Keratinocyte (primary cell): ENCODE results near the gene TMEM266. TPM values are rescaled to one million over a fixed set of nuclear protein-coding genes. Genes with fewer than 3 reads are reported as not detected.

Experiments
- DNase-seq: peaks from one replicate; pipeline ENCODE4 v3.0.0-alpha.2; 2011; ENCODE audit warnings: low read depth, missing footprints, low spot score
- FAIRE-seq: peaks from 2 replicates; lab custom pipeline; 2011; peaks lifted over from hg19 to GRCh38; lab: Jason Lieb, UNC
- H2AFZ ChIP-seq: 2 replicates; pipeline ENCODE4 v1.6.0; 2012; ENCODE audit warnings: low read length, control low read depth, inconsistent platforms; ENCODE audit not compliant: control insufficient read depth
- H3K27ac ChIP-seq: 2 replicates; pipeline ENCODE4 v1.5.1; 2011; ENCODE audit warnings: low read length; ENCODE audit not compliant: control insufficient read depth, insufficient read depth
- H3K27me3 ChIP-seq: 3 replicates; pipeline ENCODE4 v1.6.0; 2011; ENCODE audit warnings: low read length; ENCODE audit not compliant: control insufficient read depth, insufficient read depth; ENCODE audit errors: extremely low read depth
- H3K36me3 ChIP-seq, 2 experiments: 2 replicates in 1 of 2; 3 replicates in 1 of 2; pipeline ENCODE4 v1.5.1; 2011; ENCODE audit warnings: low read length in 2 of 2, mild to moderate bottlenecking in 1 of 2; ENCODE audit not compliant: control insufficient read depth in 2 of 2, insufficient read depth in 2 of 2; ENCODE audit errors: extremely low read depth in 1 of 2
- H3K4me1 ChIP-seq: 3 replicates; pipeline ENCODE4 v1.5.1; 2011; ENCODE audit warnings: low read length; ENCODE audit not compliant: control insufficient read depth, insufficient read depth; ENCODE audit errors: extremely low read depth
- H3K4me2 ChIP-seq: 3 replicates; pipeline ENCODE4 v1.6.0; 2011; ENCODE audit warnings: low read depth, low read length; ENCODE audit not compliant: control insufficient read depth, insufficient read depth; ENCODE audit errors: extremely low read depth
- H3K4me3 ChIP-seq, 3 experiments: fragments of 200-600 bp in 1 of 3; sonication (generic) in 1 of 3; 2 replicates in 2 of 3; 3 replicates in 1 of 3; pipeline ENCODE4 v1.5.1; 2011 to 2016; ENCODE audit warnings: low read length in 3 of 3, mild to moderate bottlenecking in 3 of 3, control low read depth in 2 of 3, inconsistent platforms in 1 of 3, low read depth in 1 of 3, mixed read lengths in 1 of 3, mixed run types in 1 of 3, moderate library complexity in 1 of 3; ENCODE audit not compliant: control insufficient read depth in 2 of 3, insufficient read depth in 2 of 3; ENCODE audit errors: extremely low read depth in 1 of 3
- H3K79me2 ChIP-seq: 2 replicates; pipeline ENCODE4 v1.6.0; 2012; ENCODE audit warnings: low read length; ENCODE audit not compliant: control insufficient read depth, insufficient read depth
- H3K9ac ChIP-seq: 3 replicates; pipeline ENCODE4 v1.6.0; 2011; ENCODE audit warnings: low read length; ENCODE audit not compliant: control insufficient read depth, insufficient read depth; ENCODE audit errors: extremely low read depth
- H3K9me1 ChIP-seq: 3 replicates; pipeline ENCODE4 v1.6.0; 2011; ENCODE audit warnings: low read length; ENCODE audit not compliant: control insufficient read depth, insufficient read depth; ENCODE audit errors: extremely low read depth
- H3K9me3 ChIP-seq: 2 replicates; pipeline ENCODE4 v1.5.1; 2012; ENCODE audit warnings: low read depth, low read length; ENCODE audit not compliant: control insufficient read depth
- H4K20me1 ChIP-seq: 3 replicates; pipeline ENCODE4 v1.6.0; 2011; ENCODE audit warnings: low read length; ENCODE audit not compliant: control insufficient read depth, insufficient read depth; ENCODE audit errors: extremely low read depth
- EZH2 ChIP-seq: IDR thresholded peaks from one replicate; pipeline ENCODE4 v1.6.1; 2012; ENCODE audit warnings: inconsistent platforms, mild to moderate bottlenecking, low read length, moderate library complexity
- dilution Hi-C: fragments of 300-500 bp; cut with MboI; formaldehyde crosslinking; loops from one replicate; pipeline ENCODE4 v1.7.0; 2020; ENCODE audit warnings: low sequenced_read_pairs; ENCODE audit not compliant: extremely low pct_ligation_motif_present
- polyA plus RNA-seq, 5 experiments: library from polyadenylated mRNA; depleted of rRNA in 3 of 5; stranded (reverse) in 3 of 5; stranded (forward) in 1 of 5; unstranded in 1 of 5; fragments of >200 nt; gene quantifications; 1 replicate in 1 of 5; 2 replicates in 3 of 5; 3 replicates in 1 of 5; pipeline versions ENCODE4 v1.2.1 to v1.2.3, GENCODE V29; 2011 to 2012; ENCODE audit warnings: missing spikeins in 2 of 5, low read depth in 1 of 5, low replicate concordance in 1 of 5
- TF ChIP-seq, protein P1 (sequence below), 3 experiments: IDR thresholded peaks in 1 of 3; conservative IDR thresholded peaks in 1 of 3; optimal IDR thresholded peaks in 1 of 3; 2 replicates in 2 of 3; 3 replicates in 1 of 3; pipeline versions ENCODE3 to v1.5.1; 2011; ENCODE audit warnings: low read length in 3 of 3, mild to moderate bottlenecking in 3 of 3, moderate library complexity in 2 of 3, control low read depth in 1 of 3, inconsistent platforms in 1 of 3; ENCODE audit not compliant: insufficient read depth in 2 of 3; ENCODE audit errors: extremely low read depth in 1 of 3

Gene TMEM266
- polyA plus RNA-seq, 1 donor (not counting 4 experiments of a cell fraction or from before 2014, with no cell fraction given), result 0.03 TPM

DNA sequence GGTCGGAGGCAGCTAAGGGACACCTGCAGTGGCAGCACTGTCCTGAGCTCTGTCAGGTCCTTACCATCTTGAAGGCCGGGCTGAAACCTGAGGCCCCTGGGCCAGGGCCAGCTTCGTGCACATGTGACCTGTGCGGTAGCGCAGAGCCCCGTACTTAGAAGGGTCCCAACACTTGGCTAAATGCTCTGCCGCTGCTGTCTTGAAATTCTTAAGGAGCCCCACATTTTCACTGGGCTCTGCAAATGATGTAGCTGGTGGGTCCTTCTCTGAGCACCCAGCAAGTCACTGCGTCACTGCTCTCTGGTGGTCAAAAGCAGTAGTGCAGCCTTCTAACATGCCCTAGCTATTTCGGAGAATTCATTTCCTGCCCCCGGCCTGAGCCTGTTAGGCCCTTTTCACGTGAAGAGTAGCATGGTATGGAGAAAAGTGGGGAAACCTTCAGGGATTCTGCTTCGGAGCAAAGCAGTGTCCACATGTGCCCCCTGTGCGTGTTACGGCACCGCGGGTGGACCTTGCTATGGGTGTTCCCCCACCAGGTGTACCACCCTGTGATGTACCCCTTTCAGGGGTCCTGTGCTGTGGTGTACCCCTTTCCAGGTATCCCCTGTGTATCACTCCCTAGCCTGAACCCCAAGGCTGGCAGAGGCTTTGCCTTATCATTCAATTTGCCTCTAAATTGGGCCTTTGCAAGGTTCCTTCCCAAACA, 79.7 kb downstream of the TMEM266 start:
- Histone ChIP-seq H4K20me1 (no peaks in the 10 kb centered on the region), H3K4me3 (no peak overlapping the region), H3K9me3 (no peaks in the 10 kb centered on the region), H3K27me3 (no peaks in the 10 kb centered on the region), H3K4me1 (peaks cover 24% of the 10 kb centered on the region), H3K9me1 (no peaks in the 10 kb centered on the region), H3K79me2 (no peaks in the 10 kb centered on the region), H3K9ac (peak overlapping the region; percentile 46), H2AFZ (peak overlapping the region; percentile 71), H3K27ac (peak overlapping the region; percentile 11), H3K36me3 (no peaks in the 10 kb centered on the region), H3K4me2 (peak overlapping the region; percentile 50)
- no peak for TF ChIP-seq EZH2
- TF ChIP-seq, protein P1, sequence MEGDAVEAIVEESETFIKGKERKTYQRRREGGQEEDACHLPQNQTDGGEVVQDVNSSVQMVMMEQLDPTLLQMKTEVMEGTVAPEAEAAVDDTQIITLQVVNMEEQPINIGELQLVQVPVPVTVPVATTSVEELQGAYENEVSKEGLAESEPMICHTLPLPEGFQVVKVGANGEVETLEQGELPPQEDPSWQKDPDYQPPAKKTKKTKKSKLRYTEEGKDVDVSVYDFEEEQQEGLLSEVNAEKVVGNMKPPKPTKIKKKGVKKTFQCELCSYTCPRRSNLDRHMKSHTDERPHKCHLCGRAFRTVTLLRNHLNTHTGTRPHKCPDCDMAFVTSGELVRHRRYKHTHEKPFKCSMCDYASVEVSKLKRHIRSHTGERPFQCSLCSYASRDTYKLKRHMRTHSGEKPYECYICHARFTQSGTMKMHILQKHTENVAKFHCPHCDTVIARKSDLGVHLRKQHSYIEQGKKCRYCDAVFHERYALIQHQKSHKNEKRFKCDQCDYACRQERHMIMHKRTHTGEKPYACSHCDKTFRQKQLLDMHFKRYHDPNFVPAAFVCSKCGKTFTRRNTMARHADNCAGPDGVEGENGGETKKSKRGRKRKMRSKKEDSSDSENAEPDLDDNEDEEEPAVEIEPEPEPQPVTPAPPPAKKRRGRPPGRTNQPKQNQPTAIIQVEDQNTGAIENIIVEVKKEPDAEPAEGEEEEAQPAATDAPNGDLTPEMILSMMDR (optimal IDR thresholded peaks at IDR 0.05 in 1 of 3, IDR thresholded peaks at IDR 0.05 in 1 of 3, conservative IDR thresholded peaks at IDR 0.05 in 1 of 3; ENCODE audit: extremely low read depth in 1 of 3, insufficient read depth in 2 of 3, low read length in 3 of 3), result peak; percentile 91 to 98 (median 96)
- FAIRE-seq, result peak; percentile 85
- peak; percentile 55 for DNase-seq
- dilution Hi-C loops, result no loop called here

DNA sequence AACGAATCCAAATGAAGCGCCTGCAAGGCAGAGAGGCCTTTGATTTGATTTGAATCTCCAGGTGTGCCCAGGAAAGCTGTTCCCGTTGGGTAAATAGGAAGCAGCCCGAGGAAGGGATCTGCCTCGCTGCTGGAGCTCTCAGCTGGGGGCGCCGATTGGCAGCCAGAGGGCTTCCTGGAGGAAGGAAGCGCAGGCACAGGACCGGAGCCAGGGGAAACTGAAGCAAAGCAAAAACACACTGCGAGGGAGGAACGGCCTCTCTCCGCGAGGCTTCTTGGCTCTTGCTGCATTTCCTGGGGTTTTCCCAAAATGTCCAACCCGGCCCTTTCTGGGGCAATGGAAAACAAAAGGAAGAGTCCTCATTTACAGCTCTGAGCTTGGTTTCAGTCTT, 80.3 kb downstream of the TMEM266 start:
- H3K9ac ChIP-seq, result peak overlapping the region; percentile 46
- no peaks in the 10 kb centered on the region for H3K27me3 ChIP-seq
- peak overlapping the region; percentile 50 for H3K4me2 ChIP-seq
- FAIRE-seq, result no peak
- H3K4me1 ChIP-seq, result peaks cover 24% of the 10 kb centered on the region
- H3K27ac ChIP-seq, result no peak overlapping the region
- no peaks in the 10 kb centered on the region for H3K79me2 ChIP-seq
- TF ChIP-seq EZH2, result no peak
- TF ChIP-seq, protein P1 (optimal IDR thresholded peaks at IDR 0.05 in 1 of 3, IDR thresholded peaks at IDR 0.05 in 1 of 3, conservative IDR thresholded peaks at IDR 0.05 in 1 of 3; ENCODE audit: extremely low read depth in 1 of 3, insufficient read depth in 2 of 3, low read length in 3 of 3), result no peak
- dilution Hi-C loops, result no loop called here
- H2AFZ ChIP-seq, result peak overlapping the region; percentile 71
- no peaks in the 10 kb centered on the region for H3K36me3 ChIP-seq
- no peak for DNase-seq
- H3K9me1 ChIP-seq, result no peaks in the 10 kb centered on the region
- no peak overlapping the region for H3K4me3 ChIP-seq
- H3K9me3 ChIP-seq, result no peaks in the 10 kb centered on the region
- no peaks in the 10 kb centered on the region for H4K20me1 ChIP-seq
